NCI-H1436 treated with DMSO at 0.1 percent for 48 hours (cell line): ENCODE results near the gene GMNN.
A peak's percentile ranks its signal among the peaks of the same experiment; 100 is the strongest.
"Not testable (repeated sequence)": the region's sequence is repeated elsewhere in the genome, so short reads cannot be mapped to it uniquely, and the experiment has no call there.

Source experiments
- DNase-seq: peaks from one replicate; lab custom pipeline; 2025; lab: John Stamatoyannopoulos, UW

Gene GMNN

GRCh38 chr6:24774696-24775519 lies at the start of gene GMNN:
Gene GMNN (plus strand): TSS chr6:24774937. CDS start chr6:24777247, 2,310 bp downstream.
- peak; percentile 87 for DNase-seq

- not testable (repeated sequence) for DNase-seq
These were observed 44.1 kb upstream of the GMNN start for GRCh38 chr6:24730653-24731052.

GRCh38 chr6:24731456-24732134 lies 43.1 kb upstream of the GMNN start:
- not testable (repeated sequence) for DNase-seq

- DNase-seq: no peak
These were observed 40.6 kb upstream of the GMNN start for GRCh38 chr6:24734166-24734565.

- not testable (repeated sequence) for DNase-seq
These were observed 40.0 kb upstream of the GMNN start for GRCh38 chr6:24734710-24735109.

- DNase-seq: no peak
These were observed 36.0 kb upstream of the GMNN start for GRCh38 chr6:24738741-24739140.

- no peak for DNase-seq
These were observed 33.9 kb upstream of the GMNN start for GRCh38 chr6:24740861-24741260.

GRCh38 chr6:24742216-24742738 lies 32.5 kb upstream of the GMNN start:
- DNase-seq: no peak

- DNase-seq: no peak
These were observed 31.3 kb upstream of the GMNN start for GRCh38 chr6:24743265-24743943.

- no peak for DNase-seq
These were observed 30.8 kb upstream of the GMNN start for GRCh38 chr6:24743944-24744335.

GRCh38 chr6:24744911-24745310 lies 29.8 kb upstream of the GMNN start:
- no peak for DNase-seq

GRCh38 chr6:24749297-24749696 lies 25.4 kb upstream of the GMNN start:
- DNase-seq: no peak

- not testable (repeated sequence) for DNase-seq
These were observed 23.9 kb upstream of the GMNN start for GRCh38 chr6:24750878-24751277.

- DNase-seq: no peak
These were observed 22.2 kb upstream of the GMNN start for GRCh38 chr6:24752503-24752902.

- DNase-seq: no peak
These were observed 21.7 kb upstream of the GMNN start for GRCh38 chr6:24752917-24753492.

- DNase-seq: no peak
These were observed 21.2 kb upstream of the GMNN start for GRCh38 chr6:24753545-24753944.

- DNase-seq: not testable (repeated sequence)
These were observed 20.4 kb upstream of the GMNN start for GRCh38 chr6:24754378-24754777.

- DNase-seq: no peak
These were observed 19.5 kb upstream of the GMNN start for GRCh38 chr6:24755279-24755678.

GRCh38 chr6:24757611-24758010 lies 17.1 kb upstream of the GMNN start:
- no peak for DNase-seq

- DNase-seq: no peak
These were observed 15.0 kb upstream of the GMNN start for GRCh38 chr6:24759718-24760117.

GRCh38 chr6:24760210-24760609 lies 14.5 kb upstream of the GMNN start:
- DNase-seq: no peak

- DNase-seq: no peak
These were observed 13.4 kb upstream of the GMNN start for GRCh38 chr6:24761193-24761835.
